ENCODE data around the gene PIM2.
A peak's percentile ranks its signal among the peaks of the same experiment; 100 is the strongest.

Gene PIM2

DNA sequence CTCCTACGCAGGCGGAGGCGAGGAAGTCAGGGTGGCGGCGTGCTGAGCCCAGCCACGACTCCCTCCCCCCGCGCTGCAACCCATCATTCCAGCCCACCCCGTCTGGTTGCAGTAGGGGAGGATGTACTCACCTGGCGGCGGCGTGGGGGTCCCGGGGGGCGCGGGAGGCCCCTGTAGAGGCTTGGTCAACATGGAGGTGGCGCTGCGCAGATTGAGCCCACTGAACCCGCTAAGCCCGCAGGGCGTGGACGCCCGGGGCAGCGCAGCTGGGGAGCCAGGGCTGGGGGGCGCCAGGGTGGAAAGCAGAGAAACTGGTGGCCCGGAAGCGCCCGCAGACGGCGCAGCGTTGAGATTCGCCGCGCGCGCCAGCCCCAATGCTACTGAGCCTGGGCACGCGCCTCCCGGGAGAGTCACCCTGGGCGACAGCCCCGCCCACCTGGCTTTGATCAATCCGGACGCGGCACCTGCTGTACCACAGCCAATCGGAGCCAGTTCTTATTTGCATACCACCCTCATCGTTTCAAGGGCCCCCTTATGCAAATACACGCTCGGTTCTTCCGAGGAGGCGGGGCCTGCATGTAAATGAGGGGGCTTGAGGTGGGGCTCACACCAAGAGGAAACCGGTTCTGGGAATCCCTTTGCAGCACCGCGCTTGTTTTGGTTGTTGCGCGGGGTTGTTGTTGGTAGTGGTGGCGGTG, at the start of gene PIM2:
TSS of gene PIM2 (minus strand) at position 382 of the 698 bp plus-strand sequence. CDS start at position 192, 190 bp downstream.
- DNase-seq, result peak; percentile 80

DNA sequence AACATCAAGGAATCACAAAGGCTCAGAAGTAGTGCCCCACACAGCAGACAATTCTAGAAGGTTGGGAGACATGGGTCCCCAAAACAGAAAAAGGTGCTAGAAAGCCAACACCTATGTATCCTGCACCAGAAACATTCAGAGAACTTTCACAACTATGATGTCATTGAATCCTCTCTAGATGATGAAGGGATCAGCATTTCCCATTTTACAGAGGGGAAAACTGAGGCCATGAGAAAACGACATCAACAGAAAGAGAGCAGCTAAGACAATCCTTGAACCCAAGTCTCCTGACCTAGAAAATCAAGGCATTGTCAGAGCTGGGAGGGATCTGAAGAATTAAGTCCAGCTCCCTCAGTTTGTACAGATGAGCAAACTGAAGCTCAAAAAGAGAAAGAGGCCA, 49.6 kb upstream of the PIM2 start:
- no peak for DNase-seq

GRCh38 chrX:48966796-48967579, 48.2 kb upstream of the PIM2 start:
- no peak for DNase-seq

GRCh38 chrX:48965959-48966358, 47.1 kb upstream of the PIM2 start:
- no peak for DNase-seq

- no peak for DNase-seq
Observed at GRCh38 chrX:48961585-48962091, 42.8 kb upstream of the PIM2 start.

- DNase-seq, result no peak
Observed at GRCh38 chrX:48960291-48960690, 41.5 kb upstream of the PIM2 start.

DNA sequence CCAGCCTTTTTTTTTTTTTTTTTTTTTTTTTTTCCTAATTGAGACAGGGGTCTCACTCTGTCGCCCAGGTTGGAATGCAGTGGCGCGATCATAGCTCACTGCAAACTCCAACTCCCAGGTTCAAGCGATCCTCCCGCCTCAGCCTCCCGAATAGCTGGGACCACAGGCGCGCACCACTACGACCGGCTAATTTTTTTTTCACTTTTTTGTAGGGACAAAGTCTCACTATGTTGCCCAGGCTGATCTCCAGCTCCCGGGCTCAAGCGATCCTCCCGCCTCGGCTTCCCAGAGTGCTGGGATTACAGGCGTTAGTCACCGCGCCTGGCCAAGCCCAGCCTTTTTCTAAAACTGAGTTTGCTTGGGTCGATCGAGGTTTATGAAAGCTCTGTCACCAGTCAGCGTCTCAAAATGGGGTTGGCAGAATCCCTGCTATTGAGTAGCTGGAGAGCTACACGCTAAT, 39.8 kb upstream of the PIM2 start:
- DNase-seq, result no peak

DNA sequence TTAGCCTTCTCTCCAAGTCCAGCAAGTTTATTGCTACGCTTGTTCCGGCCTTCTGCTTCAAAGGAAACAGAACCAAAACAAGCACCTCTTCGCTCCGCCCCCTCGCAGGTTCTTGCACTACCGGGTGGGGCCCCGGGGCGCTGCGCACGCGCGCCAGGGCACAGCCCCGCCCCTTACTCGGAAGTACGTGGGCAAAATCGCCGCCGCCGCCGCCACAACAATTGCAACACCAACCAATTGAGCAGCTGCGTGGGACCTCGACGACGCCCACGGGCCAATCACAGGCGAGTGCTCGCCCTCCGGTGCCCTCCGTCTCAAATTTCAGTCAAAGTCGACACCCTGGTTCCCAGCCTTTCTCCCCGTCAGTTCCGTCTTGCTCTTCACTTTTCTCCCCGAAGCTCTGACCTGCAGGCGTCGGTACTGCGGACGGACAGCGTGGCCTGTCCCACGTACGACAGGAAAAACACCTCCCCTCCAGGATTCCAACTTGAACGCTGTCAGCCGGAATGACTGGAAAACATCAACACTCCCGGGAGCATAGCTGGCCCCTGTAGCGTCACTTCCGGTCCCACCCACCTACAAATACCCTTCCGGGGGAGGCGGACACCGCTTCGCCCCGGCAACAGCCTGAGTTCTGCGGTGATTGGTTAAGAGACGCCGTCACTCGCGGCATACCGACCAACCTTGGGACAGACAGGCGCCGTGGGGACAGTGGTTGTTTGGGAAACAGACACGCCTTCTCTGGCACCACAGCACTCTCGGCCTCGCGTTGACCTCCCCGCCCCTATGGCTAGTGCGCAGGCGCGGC, 39.2 kb upstream of the PIM2 start:
- DNase-seq, result peak; percentile 90

GRCh38 chrX:48957477-48957826, 38.6 kb upstream of the PIM2 start, which contains the start of gene OTUD5:
OTUD5 (minus strand) TSS chrX:48957607; CDS start chrX:48957570, 37 bp downstream.
- DNase-seq, result peak; percentile 73

GRCh38 chrX:48956728-48957414, 38.0 kb upstream of the PIM2 start:
- no peak for DNase-seq

GRCh38 chrX:48948589-48948988, 29.8 kb upstream of the PIM2 start:
- no peak for DNase-seq

GRCh38 chrX:48945517-48946348, 26.9 kb upstream of the PIM2 start:
- peak; percentile 74 for DNase-seq

DNA sequence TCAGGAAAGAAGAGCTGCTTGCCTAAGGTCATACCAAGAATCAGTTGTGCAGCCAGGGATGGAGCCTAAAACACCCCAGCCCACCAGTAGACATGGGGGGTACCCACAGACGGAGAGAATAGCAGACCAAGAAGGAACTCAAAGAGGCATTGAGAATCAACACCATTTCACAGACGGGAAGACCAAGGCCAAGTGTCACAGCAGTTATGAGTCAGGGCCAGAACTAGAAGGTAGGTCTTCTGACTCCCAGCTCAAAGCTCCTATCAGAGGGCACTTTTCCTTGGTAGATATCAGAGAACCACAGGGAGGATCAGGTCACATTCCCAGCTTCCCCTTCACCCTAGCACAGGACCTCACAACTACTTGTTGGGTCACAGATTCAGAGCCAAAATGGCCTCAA, 24.1 kb upstream of the PIM2 start:
- DNase-seq, result no peak

DNA sequence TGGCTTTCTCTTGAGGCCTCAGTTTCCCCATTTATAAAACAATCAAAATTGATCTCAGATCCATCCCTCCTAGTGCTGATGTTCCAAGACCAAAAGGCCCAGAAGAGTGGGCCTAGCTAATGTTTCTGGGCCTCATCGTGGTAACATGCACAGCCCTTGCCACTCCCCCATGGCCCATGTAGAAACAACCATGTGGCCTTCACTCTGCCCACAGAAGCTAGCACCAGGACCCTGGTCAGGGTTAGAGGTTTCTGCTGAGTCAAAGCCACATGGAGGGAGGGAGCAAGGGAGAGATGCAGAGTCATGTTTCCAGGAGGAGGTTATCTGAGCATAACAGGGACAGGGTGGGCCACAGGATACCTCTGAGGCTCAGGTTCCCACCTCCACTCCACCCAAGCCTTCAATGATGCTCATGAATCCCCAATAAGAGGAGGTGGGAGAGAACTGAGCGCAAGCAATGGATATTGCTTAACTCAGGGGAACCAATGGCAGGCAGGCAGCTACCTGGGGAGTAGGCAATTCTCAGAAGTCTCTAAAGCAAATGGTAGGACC, 21.7 kb upstream of the PIM2 start:
- no peak for DNase-seq

DNA sequence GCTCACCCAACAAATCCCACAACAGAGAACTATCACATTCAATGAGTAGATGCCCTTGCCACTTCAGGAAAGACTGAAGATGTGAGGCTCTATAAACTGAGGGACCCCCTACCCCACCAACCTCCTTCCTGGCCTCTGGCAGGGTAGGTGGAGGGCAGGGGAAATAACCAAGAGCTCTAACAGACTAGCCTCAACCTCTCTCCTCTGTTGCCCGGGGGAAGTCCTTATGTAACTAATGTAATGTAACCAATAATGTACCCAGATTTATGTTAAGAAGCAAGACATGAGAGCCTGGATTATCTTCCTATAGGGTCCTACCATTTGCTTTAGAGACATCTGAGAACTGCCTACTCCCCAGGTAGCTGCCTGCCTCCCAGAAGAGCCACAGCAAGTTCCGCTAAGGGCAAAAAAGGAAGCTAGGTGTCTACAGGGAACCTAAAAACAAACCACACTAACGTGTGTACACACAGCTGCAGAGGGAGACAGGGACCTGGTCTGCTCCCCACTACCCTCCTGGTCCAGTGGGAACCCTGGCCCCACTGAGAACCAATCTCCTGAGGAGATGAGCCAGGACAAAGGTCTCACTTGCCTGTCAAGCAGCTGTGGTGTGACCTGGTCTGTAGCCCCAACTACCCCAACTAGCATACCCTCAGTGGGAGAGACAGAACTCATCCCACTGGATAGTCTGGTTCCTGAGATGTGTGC, 20.9 kb upstream of the PIM2 start:
- DNase-seq, result no peak

- DNase-seq, result no peak
Observed at GRCh38 chrX:48938721-48939425, 20.0 kb upstream of the PIM2 start.

DNA sequence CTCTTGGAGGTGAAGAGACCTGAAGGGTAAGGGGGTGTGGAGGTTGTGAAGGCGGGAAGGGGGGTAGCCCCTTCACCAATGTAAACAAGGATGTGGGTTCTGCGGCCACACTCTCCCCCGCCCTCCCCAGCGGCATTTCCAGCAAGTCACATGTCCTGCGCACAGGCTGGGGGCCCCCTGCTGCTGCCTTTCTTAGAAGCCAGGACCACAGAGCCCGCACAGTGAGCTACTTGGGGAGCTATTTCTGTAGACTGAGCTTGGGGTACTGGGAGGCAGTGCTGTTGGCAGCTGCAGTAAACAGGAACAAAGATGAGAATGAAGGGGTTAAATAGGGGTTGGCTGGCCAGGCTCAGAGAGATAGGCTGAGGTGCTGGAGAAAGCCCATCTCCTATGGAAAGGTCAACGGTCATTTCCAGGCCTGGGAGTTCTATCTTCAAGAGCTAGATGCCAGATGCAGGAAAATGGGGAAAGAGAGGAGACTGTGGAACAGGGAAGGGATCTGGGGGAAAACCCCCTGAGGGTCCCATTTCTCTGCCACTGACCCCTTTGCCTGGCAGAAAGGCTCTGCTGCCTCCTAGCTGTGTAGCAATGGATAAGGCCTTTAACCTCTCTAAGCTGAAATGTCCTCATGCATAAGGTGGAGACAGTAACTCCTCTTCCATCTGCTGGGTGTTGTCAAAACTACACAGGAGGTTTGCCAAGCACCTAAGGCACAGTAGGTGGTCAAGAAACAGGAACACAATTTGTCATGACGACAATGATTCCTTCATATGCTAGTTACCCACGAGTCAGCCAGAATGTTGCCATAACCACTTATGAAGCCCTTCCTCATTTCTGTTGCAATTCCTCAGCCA, 18.5 kb upstream of the PIM2 start:
- DNase-seq, result no peak

GRCh38 chrX:48936429-48937053, 17.7 kb upstream of the PIM2 start:
- no peak for DNase-seq

DNA sequence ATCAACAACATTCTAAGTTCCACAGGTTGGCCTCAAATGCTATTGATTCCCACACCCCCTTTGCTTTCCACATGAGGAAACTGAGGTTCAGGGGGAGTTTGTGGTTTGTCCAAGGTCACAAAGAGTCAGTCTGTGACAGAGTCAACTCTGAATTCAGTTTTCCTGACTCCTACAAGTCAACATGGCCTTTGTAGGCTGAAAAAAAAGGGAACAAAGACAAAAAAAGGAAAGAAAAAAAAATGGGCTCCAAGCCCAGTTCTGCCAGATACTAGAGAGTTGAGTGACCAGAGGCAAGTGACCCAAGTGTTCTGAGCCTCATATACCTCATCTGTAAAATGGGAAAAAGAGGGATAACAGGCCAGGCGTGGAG, 16.5 kb upstream of the PIM2 start:
- DNase-seq, result no peak
